ENCODE results near the gene PACS2.

The PACS2 gene

DNA sequence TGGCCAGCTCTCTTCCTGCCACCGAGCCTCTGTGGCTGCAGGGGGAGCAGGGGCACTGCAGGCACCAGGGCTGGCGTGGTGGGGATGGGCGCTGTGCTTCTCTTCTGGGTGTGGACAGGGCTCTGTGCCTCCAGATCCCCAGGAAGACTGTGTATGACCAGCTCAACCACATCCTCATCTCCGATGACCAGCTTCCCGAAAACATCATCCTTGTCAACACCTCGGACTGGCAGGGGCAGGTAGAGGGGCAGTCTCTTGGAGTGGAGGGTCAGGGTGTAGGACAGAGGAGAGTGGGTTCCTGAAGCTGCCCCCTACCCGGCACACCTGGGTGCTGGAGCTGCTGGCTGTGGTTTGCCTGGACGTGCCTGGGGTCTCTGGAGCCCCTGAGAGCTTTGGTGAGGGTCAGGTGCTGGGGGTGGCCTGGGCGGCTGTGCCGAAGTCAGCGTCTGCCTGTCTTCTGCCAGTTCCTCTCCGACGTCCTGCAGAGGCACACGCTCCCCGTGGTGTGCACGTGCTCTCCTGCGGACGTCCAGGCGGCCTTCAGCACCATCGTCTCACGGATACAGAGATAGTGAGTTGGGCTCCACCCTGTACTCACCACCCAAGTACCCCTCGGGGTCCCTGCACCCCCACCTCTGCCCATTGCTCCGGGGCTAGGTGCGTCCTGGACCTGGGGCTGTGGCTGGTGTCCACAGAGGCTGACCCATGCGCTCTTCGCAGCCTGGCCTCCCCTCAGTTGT, 68.0 kb downstream of the PACS2 start:
- Histone ChIP-seq H3K36me3 (ENCODE audit: control insufficient read depth, insufficient read depth, low read length) (no peaks in the 10 kb centered on the region), H3K4me3 (replicated peaks; ENCODE audit: low read depth, low read length) (no peak overlapping the region), H3K27me3 (replicated peaks; ENCODE audit: control insufficient read depth, insufficient read depth, low read length) (no peaks in the 10 kb centered on the region)
- TF ChIP-seq CTCF (IDR thresholded peaks at IDR 0.05; ENCODE audit: insufficient read depth, low read length, poor library complexity, severe bottlenecking): no peak
- peak; percentile 1 for DNase-seq (ENCODE audit: extremely low read depth, insufficient read length)

DNA sequence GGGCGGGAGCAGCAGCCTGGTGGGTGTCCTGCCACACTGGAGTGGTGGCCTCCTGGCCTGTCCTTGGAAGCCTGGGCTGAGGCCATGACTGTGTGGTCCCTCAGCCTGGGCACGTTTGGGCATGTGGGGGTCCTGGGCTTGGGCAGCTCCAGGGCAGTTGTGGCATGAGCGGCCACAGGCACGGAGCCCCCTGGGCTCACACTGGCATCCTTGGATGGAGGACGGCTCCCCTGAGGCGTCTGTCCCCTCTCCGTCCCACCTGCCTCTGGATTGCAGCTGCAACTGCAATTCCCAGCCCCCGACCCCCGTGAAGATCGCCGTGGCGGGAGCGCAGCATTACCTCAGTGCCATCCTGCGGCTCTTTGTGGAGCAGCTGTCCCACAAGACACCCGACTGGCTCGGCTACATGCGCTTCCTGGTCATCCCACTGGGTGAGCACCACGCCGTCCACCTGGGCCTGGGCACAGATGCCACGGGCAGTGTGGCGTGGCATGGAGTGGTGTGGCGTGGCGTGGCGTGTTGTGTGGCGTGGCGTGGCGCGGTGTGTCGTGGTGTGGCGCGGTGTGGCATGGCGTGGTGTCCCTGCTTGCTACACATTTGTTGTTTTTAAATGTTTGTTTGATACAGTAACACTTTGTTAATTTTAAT, 68.7 kb downstream of the PACS2 start:
- no peak overlapping the region for H3K4me3 ChIP-seq (replicated peaks; ENCODE audit: low read depth, low read length)
- H3K27me3 ChIP-seq (replicated peaks; ENCODE audit: control insufficient read depth, insufficient read depth, low read length): no peaks in the 10 kb centered on the region
- peak; percentile 5 for DNase-seq (ENCODE audit: extremely low read depth, insufficient read length)
- no peaks in the 10 kb centered on the region for H3K36me3 ChIP-seq (ENCODE audit: control insufficient read depth, insufficient read depth, low read length)
- no peak for TF ChIP-seq CTCF (IDR thresholded peaks at IDR 0.05; ENCODE audit: insufficient read depth, low read length, poor library complexity, severe bottlenecking)

DNA sequence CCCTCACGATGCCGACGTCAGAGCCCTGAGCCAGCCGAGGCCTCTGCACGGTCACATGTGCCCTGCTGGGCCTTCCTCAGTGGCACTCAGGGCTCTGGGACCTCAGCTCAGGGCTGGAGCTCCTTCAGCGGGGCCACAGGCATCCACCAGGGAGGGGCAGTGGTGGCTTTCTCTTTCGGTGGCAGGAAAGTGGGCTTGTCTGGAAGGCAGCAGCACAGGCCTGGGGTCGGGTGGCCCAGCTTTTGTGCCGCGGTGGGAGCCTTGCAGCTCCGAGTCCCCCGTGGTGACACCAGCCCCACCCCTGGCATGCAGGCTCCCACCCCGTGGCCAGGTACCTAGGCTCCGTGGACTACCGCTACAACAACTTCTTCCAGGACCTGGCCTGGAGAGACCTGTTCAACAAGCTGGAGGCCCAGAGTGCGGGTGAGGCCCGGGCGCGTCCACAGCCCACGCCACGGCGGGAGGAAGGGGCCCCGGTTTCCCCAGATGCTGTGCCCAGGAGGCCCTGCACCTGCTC, 69.6 kb downstream of the PACS2 start:
- H3K27me3 ChIP-seq (replicated peaks; ENCODE audit: control insufficient read depth, insufficient read depth, low read length): no peaks in the 10 kb centered on the region
- no peak overlapping the region for H3K4me3 ChIP-seq (replicated peaks; ENCODE audit: low read depth, low read length)
- DNase-seq (ENCODE audit: extremely low read depth, insufficient read length): peak; percentile 9
- TF ChIP-seq CTCF (IDR thresholded peaks at IDR 0.05; ENCODE audit: insufficient read depth, low read length, poor library complexity, severe bottlenecking): no peak
- H3K36me3 ChIP-seq (ENCODE audit: control insufficient read depth, insufficient read depth, low read length): no peaks in the 10 kb centered on the region

DNA sequence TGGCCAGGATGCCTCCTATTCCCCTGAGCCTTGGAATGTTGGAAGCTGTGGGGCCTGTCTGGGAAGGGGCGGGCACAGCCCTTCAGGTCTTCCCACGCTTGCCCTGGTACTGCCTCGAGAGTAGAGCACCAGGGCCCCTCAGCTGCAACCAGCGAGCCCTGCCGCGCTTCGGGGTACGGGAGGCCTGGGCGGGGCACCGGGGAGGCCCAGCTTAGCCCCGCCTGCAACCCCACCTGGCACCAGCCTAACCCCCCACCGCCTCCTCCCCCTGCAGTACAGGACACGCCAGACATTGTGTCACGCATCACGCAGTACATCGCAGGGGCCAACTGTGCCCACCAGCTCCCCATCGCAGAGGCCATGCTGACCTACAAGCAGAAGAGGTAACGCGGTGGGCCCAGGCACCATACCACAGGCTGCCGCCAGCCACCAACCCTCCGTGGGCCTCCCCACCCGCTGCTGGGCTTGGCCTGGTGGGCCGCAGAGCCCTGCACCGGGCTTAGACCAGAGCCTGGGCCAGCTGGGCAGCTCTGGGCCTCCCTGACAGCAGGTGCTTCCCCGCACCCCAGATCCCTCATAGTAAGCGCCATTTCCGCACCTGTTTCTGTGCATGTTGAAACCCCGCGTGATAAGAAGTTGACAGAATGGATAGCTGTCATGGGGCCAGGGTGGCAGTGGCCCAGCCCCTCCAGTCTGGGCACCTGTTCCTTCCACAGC, 70.2 kb downstream of the PACS2 start:
- H3K36me3 ChIP-seq (ENCODE audit: control insufficient read depth, insufficient read depth, low read length): no peaks in the 10 kb centered on the region
- no peak for TF ChIP-seq CTCF (IDR thresholded peaks at IDR 0.05; ENCODE audit: insufficient read depth, low read length, poor library complexity, severe bottlenecking)

DNA sequence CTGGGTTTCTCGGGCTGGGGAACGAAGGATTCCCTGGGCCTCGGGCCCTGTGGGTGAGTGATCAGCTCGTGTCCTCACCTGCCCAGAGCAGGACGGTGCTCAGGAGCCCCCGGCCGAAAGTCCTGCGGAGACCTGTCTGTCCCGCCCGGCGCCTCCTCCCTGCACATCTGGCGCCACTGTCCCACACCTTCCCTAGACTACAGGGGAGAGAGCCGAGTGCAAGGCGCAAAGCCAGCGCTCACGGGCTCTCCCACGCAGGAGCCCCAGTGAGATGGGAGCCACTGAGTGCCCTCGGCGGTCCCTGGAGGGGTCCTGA, 70.7 kb downstream of the PACS2 start:
- no peaks in the 10 kb centered on the region for H3K27me3 ChIP-seq (replicated peaks; ENCODE audit: control insufficient read depth, insufficient read depth, low read length)
- peak; percentile 1 for DNase-seq (ENCODE audit: extremely low read depth, insufficient read length)
- TF ChIP-seq CTCF (IDR thresholded peaks at IDR 0.05; ENCODE audit: insufficient read depth, low read length, poor library complexity, severe bottlenecking): no peak
- H3K4me3 ChIP-seq (replicated peaks; ENCODE audit: low read depth, low read length): no peak overlapping the region
- H3K36me3 ChIP-seq (ENCODE audit: control insufficient read depth, insufficient read depth, low read length): no peaks in the 10 kb centered on the region

More for the DNA sequence above, 70.2 kb downstream of the PACS2 start:
- peak; percentile 4 for DNase-seq (ENCODE audit: extremely low read depth, insufficient read length)
- Histone ChIP-seq H3K27me3 (replicated peaks; ENCODE audit: control insufficient read depth, insufficient read depth, low read length) (no peaks in the 10 kb centered on the region), H3K4me3 (replicated peaks; ENCODE audit: low read depth, low read length) (no peak overlapping the region)
